Endothelial cell (in vitro differentiated cells): ENCODE measurements around the gene MAGEB6B. TPM values are rescaled to one million over a fixed set of nuclear protein-coding genes. Genes with fewer than 3 reads are reported as not detected.
"Not testable (repeated sequence)": the region's sequence is repeated elsewhere in the genome, so short reads cannot be mapped to it uniquely, and the experiment has no call there.

Source experiments
- DNase-seq: peaks from one replicate; pipeline ENCODE4 v3.0.0; 2021; ENCODE audit warnings: low spot score
- H3K27ac Mint-ChIP-seq: one replicate; pipeline ENCODE4 v1.8.0; 2021; ENCODE audit warnings: mixed read lengths, inconsistent platforms; ENCODE audit not compliant: unreplicated experiment
- H3K27me3 Mint-ChIP-seq: one replicate; pipeline ENCODE4 v1.8.0; 2021; ENCODE audit warnings: mild to moderate bottlenecking, moderate library complexity, mixed read lengths, inconsistent platforms; ENCODE audit not compliant: unreplicated experiment
- H3K36me3 Mint-ChIP-seq: one replicate; pipeline ENCODE4 v1.8.0; 2021; ENCODE audit warnings: mild to moderate bottlenecking, low read depth, mixed read lengths, inconsistent platforms; ENCODE audit not compliant: unreplicated experiment
- H3K4me1 Mint-ChIP-seq: one replicate; pipeline ENCODE4 v1.8.0; 2021; ENCODE audit warnings: mild to moderate bottlenecking, mixed read lengths, inconsistent platforms; ENCODE audit not compliant: unreplicated experiment
- H3K4me3 Mint-ChIP-seq: one replicate; pipeline ENCODE4 v1.8.0; 2021; ENCODE audit warnings: mild to moderate bottlenecking, mixed read lengths, inconsistent platforms; ENCODE audit not compliant: unreplicated experiment
- H3K9me3 Mint-ChIP-seq: one replicate; pipeline ENCODE4 v1.8.0; 2021; ENCODE audit warnings: mixed read lengths, inconsistent platforms; ENCODE audit not compliant: unreplicated experiment
- long read RNA-seq: library from polyadenylated mRNA; unstranded; transcript quantifications from one replicate; pipeline ENCODE4 v2.0.0, GENCODE V29; 2020; ENCODE audit not compliant: unreplicated experiment
- total RNA-seq: library from RNA; stranded (reverse); fragmentation: NEBNext Ultra II Directional; extraction: Animal tissue kit (Norgen Biotek cat#: 25700); gene quantifications from one replicate; pipeline ENCODE4 v1.2.1, GENCODE V29; 2021; ENCODE audit not compliant: unreplicated experiment
- TF ChIP-seq, protein P1 (sequence below): fragments of 200-600 bp; sonication (generic); IDR thresholded peaks from one replicate; pipeline ENCODE4 v1.5.0; 2021; ENCODE audit warnings: antibody characterized with exemption; ENCODE audit not compliant: unreplicated experiment

MAGEB6B gene
- total RNA-seq: not detected
- long read RNA-seq: 0 reads

DNA sequence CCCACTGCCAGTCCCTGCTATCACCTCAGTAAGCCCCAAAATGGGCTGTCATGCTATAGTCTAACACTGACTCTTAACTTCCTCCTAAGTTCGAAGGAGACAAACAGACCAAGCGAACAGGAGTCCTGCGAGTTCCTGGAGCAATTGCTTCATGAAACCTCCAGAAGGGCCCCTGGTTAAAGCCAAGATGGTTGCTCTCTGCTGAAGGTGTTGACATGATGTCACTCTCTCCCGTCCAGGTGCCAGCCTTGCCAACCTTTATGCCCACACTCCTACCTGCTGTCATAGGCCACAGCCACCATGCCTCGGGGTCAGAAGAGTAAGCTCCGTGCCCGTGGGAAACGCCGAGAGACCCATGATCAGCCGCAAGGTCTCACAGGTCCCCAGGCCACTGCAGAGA is at the start of gene MAGEB6B:
Gene MAGEB6B, plus strand, starts transcription at position 301 of the 400 bp plus-strand sequence. Its CDS starts 0 bp downstream, at position 301.
- Mint-ChIP-seq H3K36me3 (no peaks in the 10 kb centered on the region), H3K27me3 (no peaks in the 10 kb centered on the region), H3K27ac (no peak within 1 kb of the TSS), H3K4me1 (no peaks in the 10 kb centered on the region), H3K4me3 (no peak within 1 kb of the TSS), H3K9me3 (no peaks in the 10 kb centered on the region)
- TF ChIP-seq, protein P1, sequence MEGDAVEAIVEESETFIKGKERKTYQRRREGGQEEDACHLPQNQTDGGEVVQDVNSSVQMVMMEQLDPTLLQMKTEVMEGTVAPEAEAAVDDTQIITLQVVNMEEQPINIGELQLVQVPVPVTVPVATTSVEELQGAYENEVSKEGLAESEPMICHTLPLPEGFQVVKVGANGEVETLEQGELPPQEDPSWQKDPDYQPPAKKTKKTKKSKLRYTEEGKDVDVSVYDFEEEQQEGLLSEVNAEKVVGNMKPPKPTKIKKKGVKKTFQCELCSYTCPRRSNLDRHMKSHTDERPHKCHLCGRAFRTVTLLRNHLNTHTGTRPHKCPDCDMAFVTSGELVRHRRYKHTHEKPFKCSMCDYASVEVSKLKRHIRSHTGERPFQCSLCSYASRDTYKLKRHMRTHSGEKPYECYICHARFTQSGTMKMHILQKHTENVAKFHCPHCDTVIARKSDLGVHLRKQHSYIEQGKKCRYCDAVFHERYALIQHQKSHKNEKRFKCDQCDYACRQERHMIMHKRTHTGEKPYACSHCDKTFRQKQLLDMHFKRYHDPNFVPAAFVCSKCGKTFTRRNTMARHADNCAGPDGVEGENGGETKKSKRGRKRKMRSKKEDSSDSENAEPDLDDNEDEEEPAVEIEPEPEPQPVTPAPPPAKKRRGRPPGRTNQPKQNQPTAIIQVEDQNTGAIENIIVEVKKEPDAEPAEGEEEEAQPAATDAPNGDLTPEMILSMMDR: no peak
- DNase-seq: no peak

DNA sequence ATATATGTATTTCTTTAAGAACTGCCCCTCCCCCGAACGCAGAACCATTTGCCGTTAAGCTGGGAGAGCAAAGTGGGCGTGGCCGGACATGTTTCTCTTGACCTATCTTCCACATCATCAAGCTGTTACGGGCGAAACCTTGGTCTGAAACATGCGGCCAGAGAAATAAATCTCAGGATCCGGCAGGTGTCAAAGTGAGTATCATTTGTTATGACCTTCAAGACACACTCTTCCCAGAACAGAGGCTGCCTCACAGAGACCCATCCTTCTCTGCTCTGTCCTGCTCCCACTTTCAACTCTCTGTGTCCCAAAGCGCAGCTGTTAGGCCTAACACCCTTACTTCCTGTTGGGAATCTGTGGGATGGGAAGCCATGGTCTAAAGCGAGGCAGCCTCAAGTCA is 22.1 kb upstream of the MAGEB6B start, which contains the start of gene MAGEB18:
Gene MAGEB18, plus strand, starts transcription at position 70 of the 400 bp plus-strand sequence. CDS start 643 bp downstream, outside the sequence.
- H3K4me3 Mint-ChIP-seq: no peak within 1 kb of the TSS
- no peaks in the 10 kb centered on the region for H3K36me3 Mint-ChIP-seq
- no peaks in the 10 kb centered on the region for H3K9me3 Mint-ChIP-seq

DNA sequence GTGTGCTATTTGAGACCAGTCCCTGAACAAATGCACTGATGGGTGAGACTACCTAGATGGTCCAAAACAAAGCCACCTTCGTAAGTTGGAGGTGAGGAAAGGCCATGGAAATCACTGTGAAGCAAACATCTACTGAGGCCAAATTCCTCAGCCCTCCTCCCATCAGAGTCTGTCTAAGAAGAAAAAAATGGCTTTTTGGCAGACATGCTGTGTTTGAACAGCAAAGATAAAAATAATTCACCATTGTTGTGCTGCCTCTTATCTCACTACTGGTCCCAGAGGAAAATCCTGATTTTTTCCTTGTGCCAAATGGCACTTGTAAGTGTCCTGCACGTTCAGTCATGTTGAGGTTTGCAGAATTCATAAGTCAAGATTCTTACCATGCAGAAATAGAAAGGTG is 14.4 kb upstream of the MAGEB6B start:
- H3K4me3 Mint-ChIP-seq: no peak overlapping the region
- H3K27ac Mint-ChIP-seq: no peak overlapping the region
- H3K36me3 Mint-ChIP-seq: no peaks in the 10 kb centered on the region
- TF ChIP-seq, protein P1: no peak
- no peaks in the 10 kb centered on the region for H3K27me3 Mint-ChIP-seq
- no peaks in the 10 kb centered on the region for H3K9me3 Mint-ChIP-seq
- H3K4me1 Mint-ChIP-seq: no peaks in the 10 kb centered on the region
- no peak for DNase-seq

More for the DNA sequence above, 22.1 kb upstream of the MAGEB6B start, which contains the start of gene MAGEB18:
- H3K27ac Mint-ChIP-seq: no peak within 1 kb of the TSS
- TF ChIP-seq, protein P1: no peak
- H3K27me3 Mint-ChIP-seq: no peaks in the 10 kb centered on the region
- no peaks in the 10 kb centered on the region for H3K4me1 Mint-ChIP-seq
- no peak for DNase-seq

DNA sequence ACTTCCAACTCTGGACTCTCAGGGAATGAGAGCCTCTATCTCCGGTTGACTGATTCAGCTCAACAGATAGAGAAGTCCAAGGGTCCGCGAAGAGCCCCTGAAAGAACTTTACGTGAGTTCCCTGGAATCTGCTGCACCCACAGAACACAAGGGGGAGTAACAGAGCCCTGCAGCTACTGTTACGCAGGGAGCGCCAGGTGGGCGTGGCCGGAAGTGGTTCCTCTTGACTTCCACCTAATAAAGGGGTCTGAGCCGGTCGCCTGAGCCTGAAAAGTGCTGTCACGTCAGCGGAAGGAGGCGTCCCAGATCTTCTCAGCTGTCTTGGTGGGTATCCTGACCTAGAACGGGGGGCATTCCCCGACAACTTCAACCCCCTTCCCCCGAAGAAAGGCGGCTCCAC is 31.8 kb downstream of the MAGEB6B start, which contains the start of gene MAGEB6:
Gene MAGEB6, plus strand, starts transcription at position 237 of the 400 bp plus-strand sequence. CDS start 1,407 bp downstream, outside the sequence.
- Mint-ChIP-seq H3K4me3 (no peak within 1 kb of the TSS), H3K9me3 (no peaks in the 10 kb centered on the region), H3K36me3 (no peaks in the 10 kb centered on the region), H3K27ac (no peak within 1 kb of the TSS), H3K27me3 (no peaks in the 10 kb centered on the region), H3K4me1 (no peaks in the 10 kb centered on the region)
- no peak for DNase-seq
- TF ChIP-seq, protein P1: no peak

- TF ChIP-seq, protein P1: no peak
- Mint-ChIP-seq H3K9me3 (no peaks in the 10 kb centered on the region), H3K27me3 (no peaks in the 10 kb centered on the region), H3K36me3 (peaks cover 4% of the 10 kb centered on the region), H3K4me1 (peaks cover 13% of the 10 kb centered on the region), H3K4me3 (no peak overlapping the region), H3K27ac (no peak overlapping the region)
- DNase-seq: no peak
Measured at GRCh38 chrX:26203561-26203960, 43.2 kb downstream of the MAGEB6B start.

- peaks cover 13% of the 10 kb centered on the region for H3K4me1 Mint-ChIP-seq
- not testable (repeated sequence) for H3K27me3 Mint-ChIP-seq, DNase-seq, H3K27ac Mint-ChIP-seq, H3K9me3 Mint-ChIP-seq, H3K36me3 Mint-ChIP-seq, H3K4me3 Mint-ChIP-seq
Measured at GRCh38 chrX:26204717-26205116, 44.3 kb downstream of the MAGEB6B start.
